Stimulated activated CD4-positive, alpha-beta T cell treated with anti-CD3 and anti-CD28 coated beads, Interleukin-2, amount 100 ng/mL, for 48 hours (primary cell): Measurements from ENCODE around the gene RSKR.
A peak's percentile ranks its signal among the peaks of the same experiment; 100 is the strongest.
"Not testable (repeated sequence)": the region's sequence is repeated elsewhere in the genome, so short reads cannot be mapped to it uniquely, and the experiment has no call there.

Source experiments
- DNase-seq, 2 donors: peaks; one replicate each; pipeline ENCODE4 v3.0.0-alpha.2; 2020

Gene RSKR

GRCh38 chr17:28620010-28620409, 6.0 kb upstream of the RSKR start:
- no peak for DNase-seq

GRCh38 chr17:28618464-28618863, 4.5 kb upstream of the RSKR start:
- no peak for DNase-seq

GRCh38 chr17:28616281-28616680, 2.3 kb upstream of the RSKR start:
- no peak for DNase-seq

GRCh38 chr17:28615260-28615940, 1.4 kb upstream of the RSKR start:
- DNase-seq: no peak

- no peak for DNase-seq
Observed at GRCh38 chr17:28612936-28613872, 781 bp downstream of the RSKR start.

GRCh38 chr17:28612531-28612930, 1.5 kb downstream of the RSKR start:
- no peak for DNase-seq

- DNase-seq: no peak
Observed at GRCh38 chr17:28610376-28610775, 3.6 kb downstream of the RSKR start.

- not testable (repeated sequence) for DNase-seq
Observed at GRCh38 chr17:28604031-28604430, 10.0 kb downstream of the RSKR start.

- peak; percentile 50 to 64 for DNase-seq
Observed at GRCh38 chr17:28599311-28600184, 14.4 kb downstream of the RSKR start.

- peak; percentile 91 to 93 for DNase-seq
Observed at GRCh38 chr17:28598799-28599310, 15.1 kb downstream of the RSKR start, which contains the start of gene SPAG5. Gene SPAG5, minus strand, starts transcription at chr17:28599025. Its CDS starts 79 bp downstream, at chr17:28598946.

- no peak for DNase-seq
Observed at GRCh38 chr17:28598389-28598788, 15.6 kb downstream of the RSKR start.

GRCh38 chr17:28597606-28598383, 16.2 kb downstream of the RSKR start:
- DNase-seq: no peak

- no peak for DNase-seq
Observed at GRCh38 chr17:28592260-28592659, 21.7 kb downstream of the RSKR start.

GRCh38 chr17:28585851-28586250, 28.1 kb downstream of the RSKR start:
- no peak for DNase-seq

- DNase-seq: no peak
Observed at GRCh38 chr17:28584434-28584833, 29.6 kb downstream of the RSKR start.

GRCh38 chr17:28582513-28582912, 31.5 kb downstream of the RSKR start:
- no peak for DNase-seq

- no peak for DNase-seq
Observed at GRCh38 chr17:28580959-28581358, 33.0 kb downstream of the RSKR start.

- DNase-seq: no peak
Observed at GRCh38 chr17:28579526-28579925, 34.5 kb downstream of the RSKR start.

- no peak for DNase-seq
Observed at GRCh38 chr17:28578246-28579195, 35.5 kb downstream of the RSKR start.

- no peak for DNase-seq
Observed at GRCh38 chr17:28577466-28577824, 36.5 kb downstream of the RSKR start.
